HepG2 (cell line): ENCODE measurements around the gene PLVAP. TPM values are rescaled to one million over a fixed set of nuclear protein-coding genes. Genes with fewer than 3 reads are reported as not detected.

Experiments used
- AGO2 ChIP-seq: fragments of 200-400 bp; formaldehyde crosslinking; optimal IDR thresholded peaks from 2 replicates; pipeline ENCODE3; 2017; ENCODE audit warnings: mild to moderate bottlenecking, low read depth, low read length, moderate library complexity
- DPF2 ChIP-seq: sonication (generic); formaldehyde crosslinking; IDR thresholded peaks from 2 replicates; pipeline ENCODE4 v1.4.0; 2020; ENCODE audit warnings: mild to moderate bottlenecking, low read depth, missing genetic modification reagents, borderline replicate concordance
- FOSL2 ChIP-seq: sonication (generic); formaldehyde crosslinking; IDR thresholded peaks from 2 replicates; pipeline ENCODE4 v1.4.0; 2020; ENCODE audit warnings: missing genetic modification reagents
- GABPB1 ChIP-seq: IDR thresholded peaks from 2 replicates; pipeline ENCODE4 v1.6.1; 2016; ENCODE audit warnings: mild to moderate bottlenecking, missing genetic modification reagents, moderate library complexity, missing compliant biosample characterization
- HNRNPLL ChIP-seq: fragments of 200-400 bp; formaldehyde crosslinking; IDR thresholded peaks from 2 replicates; pipeline ENCODE4 v1.6.1; 2017; ENCODE audit warnings: mild to moderate bottlenecking, low read depth, low read length; ENCODE audit not compliant: poor library complexity, severe bottlenecking
- KDM2A ChIP-seq: sonication (generic); formaldehyde crosslinking; IDR thresholded peaks from 2 replicates; pipeline ENCODE4 v1.4.0; 2020; ENCODE audit warnings: low read depth, missing genetic modification reagents, borderline replicate concordance
- KMT2A ChIP-seq: sonication (generic); formaldehyde crosslinking; IDR thresholded peaks from 2 replicates; pipeline ENCODE4 v1.4.0; 2020; ENCODE audit warnings: missing genetic modification reagents
- LRRFIP1 ChIP-seq: sonication (generic); formaldehyde crosslinking; conservative IDR thresholded peaks from 2 replicates; pipeline ENCODE4 v1.4.0; 2020; ENCODE audit warnings: missing genetic modification reagents
- NFE2L1 ChIP-seq: sonication (generic); formaldehyde crosslinking; IDR thresholded peaks from 2 replicates; pipeline ENCODE4 v1.4.0; 2020; ENCODE audit warnings: missing genetic modification reagents, mild to moderate bottlenecking, borderline replicate concordance
- PRDM4 ChIP-seq: sonication (generic); formaldehyde crosslinking; IDR thresholded peaks from 2 replicates; pipeline ENCODE4 v1.9.0; 2021; ENCODE audit warnings: missing genetic modification reagents, borderline replicate concordance
- REL ChIP-seq: sonication (generic); formaldehyde crosslinking; conservative IDR thresholded peaks from 2 replicates; pipeline ENCODE4 v1.8.0; 2022; ENCODE audit warnings: mild to moderate bottlenecking, missing genetic modification reagents, moderate library complexity
- SUZ12 ChIP-seq: fragments of 150-350 bp; IDR thresholded peaks from 2 replicates; pipeline ENCODE4 v1.6.1; 2014; ENCODE audit warnings: low read depth, low read length
- TAF1 ChIP-seq: sonication (generic); formaldehyde crosslinking; IDR thresholded peaks from 2 replicates; pipeline ENCODE4 v1.4.0; 2020; ENCODE audit warnings: missing genetic modification reagents
- U2AF1 ChIP-seq: fragments of 200-400 bp; formaldehyde crosslinking; optimal IDR thresholded peaks from 2 replicates; pipeline ENCODE3; 2017; ENCODE audit warnings: mild to moderate bottlenecking, low read depth, low read length
- WIZ ChIP-seq: sonication (generic); formaldehyde crosslinking; IDR thresholded peaks from 2 replicates; pipeline ENCODE4 v1.5.1; 2020; ENCODE audit warnings: mild to moderate bottlenecking, missing genetic modification reagents
- ZFP37 ChIP-seq: sonication (generic); formaldehyde crosslinking; IDR thresholded peaks from 2 replicates; pipeline ENCODE4 v1.4.0; 2020; ENCODE audit warnings: missing genetic modification reagents, borderline replicate concordance
- ZFP41 ChIP-seq: sonication (generic); formaldehyde crosslinking; IDR thresholded peaks from 2 replicates; pipeline ENCODE4 v1.4.0; 2020; ENCODE audit warnings: mild to moderate bottlenecking, missing genetic modification reagents, borderline replicate concordance
- ZNF253 ChIP-seq: sonication (generic); formaldehyde crosslinking; IDR thresholded peaks from 2 replicates; pipeline ENCODE4 v1.8.0; 2022; ENCODE audit warnings: mild to moderate bottlenecking, missing genetic modification reagents, borderline replicate concordance
- ZNF296 ChIP-seq: sonication (generic); formaldehyde crosslinking; conservative IDR thresholded peaks from 2 replicates; pipeline ENCODE4 v1.5.0; 2020; ENCODE audit warnings: mild to moderate bottlenecking, missing genetic modification reagents
- ZNF350 ChIP-seq: sonication (generic); formaldehyde crosslinking; IDR thresholded peaks from 2 replicates; pipeline ENCODE4 v1.4.0; 2020; ENCODE audit warnings: mild to moderate bottlenecking, low read depth, missing genetic modification reagents, borderline replicate concordance
- ZNF431 ChIP-seq: sonication (generic); formaldehyde crosslinking; IDR thresholded peaks from 2 replicates; pipeline ENCODE4 v1.9.0; 2022; ENCODE audit warnings: missing genetic modification reagents, low read depth, mild to moderate bottlenecking, borderline replicate concordance
- ZNF616 ChIP-seq: sonication (generic); formaldehyde crosslinking; IDR thresholded peaks from 2 replicates; pipeline ENCODE4 v1.5.0; 2020; ENCODE audit warnings: low read depth, mild to moderate bottlenecking, missing genetic modification reagents
- polyA plus RNA-seq, 8 experiments: library from polyadenylated mRNA; depleted of rRNA in 3 of 8; stranded (reverse) in 7 of 8; unstranded in 1 of 8; fragments of >200 nt; fragmentation: Illumina TruSeq in 4 of 8; extraction: Trizol in 4 of 8; gene quantifications; 2 replicates each; pipeline versions ENCODE4 v1.2.1 to v1.2.3, GENCODE V29; 2011 to 2016; ENCODE audit warnings: low read depth in 4 of 8, missing spikeins in 1 of 8, mixed read lengths in 1 of 8; ENCODE audit not compliant: insufficient read depth in 1 of 8
- total RNA-seq, 5 experiments: library from RNA; depleted of rRNA; stranded (reverse); fragments of >200 nt; fragmentation: Illumina TruSeq; extraction: Trizol; gene quantifications; 2 replicates each; pipeline ENCODE4 v1.2.3, GENCODE V29; 2016; ENCODE audit warnings: low read depth in 1 of 5
- TF ChIP-seq, protein P1 (sequence below): sonication (generic); formaldehyde crosslinking; IDR thresholded peaks from 2 replicates; pipeline ENCODE4 v1.8.0; 2023; ENCODE audit warnings: mild to moderate bottlenecking, missing genetic modification reagents
- TF ChIP-seq, protein P2 (sequence below): sonication (generic); formaldehyde crosslinking; IDR thresholded peaks from 2 replicates; pipeline ENCODE4 v1.8.1; 2022; ENCODE audit warnings: mild to moderate bottlenecking, missing genetic modification reagents

PLVAP gene
- total and polyA plus RNA-seq, 2 of the 13 experiments (the other 11 are each of a cell fraction or from before 2014, with no cell fraction given): 0.26 TPM; not detected in 1

GRCh38 chr19:17424743-17425365 is 47.7 kb upstream of the PLVAP start (continued):
- TF ChIP-seq GABPB1 (CRISPR knock-in tag) (no peak), ZNF431 (CRISPR knock-in tag) (no peak), ZFP41 (no peak), PRDM4 (CRISPR knock-in tag) (no peak), ZNF616 (CRISPR knock-in tag) (no peak), WIZ (CRISPR knock-in tag) (no peak), HNRNPLL (peak; percentile 20), U2AF1 (no peak), ZFP37 (CRISPR knock-in tag) (no peak), ZNF253 (CRISPR knock-in tag) (no peak), ZNF350 (CRISPR knock-in tag) (no peak), NFE2L1 (CRISPR knock-in tag) (no peak), KMT2A (no peak), ZNF296 (CRISPR knock-in tag) (no peak), REL (CRISPR knock-in tag) (no peak), LRRFIP1 (no peak), AGO2 (peak; percentile 28), TAF1 (no peak), FOSL2 (CRISPR knock-in tag) (no peak), SUZ12 (no peak), DPF2 (CRISPR knock-in tag) (no peak), KDM2A (0 out of 2 replicates have a peak, but pooled peaks have one; percentile 48)
- TF ChIP-seq, protein P1, sequence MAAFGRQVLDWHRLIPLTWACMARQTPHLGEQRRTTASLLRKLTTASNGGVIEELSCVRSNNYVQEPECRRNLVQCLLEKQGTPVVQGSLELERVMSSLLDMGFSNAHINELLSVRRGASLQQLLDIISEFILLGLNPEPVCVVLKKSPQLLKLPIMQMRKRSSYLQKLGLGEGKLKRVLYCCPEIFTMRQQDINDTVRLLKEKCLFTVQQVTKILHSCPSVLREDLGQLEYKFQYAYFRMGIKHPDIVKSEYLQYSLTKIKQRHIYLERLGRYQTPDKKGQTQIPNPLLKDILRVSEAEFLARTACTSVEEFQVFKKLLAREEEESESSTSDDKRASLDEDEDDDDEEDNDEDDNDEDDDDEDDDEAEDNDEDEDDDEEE (CRISPR knock-in tag): no peak
- TF ChIP-seq, protein P2, sequence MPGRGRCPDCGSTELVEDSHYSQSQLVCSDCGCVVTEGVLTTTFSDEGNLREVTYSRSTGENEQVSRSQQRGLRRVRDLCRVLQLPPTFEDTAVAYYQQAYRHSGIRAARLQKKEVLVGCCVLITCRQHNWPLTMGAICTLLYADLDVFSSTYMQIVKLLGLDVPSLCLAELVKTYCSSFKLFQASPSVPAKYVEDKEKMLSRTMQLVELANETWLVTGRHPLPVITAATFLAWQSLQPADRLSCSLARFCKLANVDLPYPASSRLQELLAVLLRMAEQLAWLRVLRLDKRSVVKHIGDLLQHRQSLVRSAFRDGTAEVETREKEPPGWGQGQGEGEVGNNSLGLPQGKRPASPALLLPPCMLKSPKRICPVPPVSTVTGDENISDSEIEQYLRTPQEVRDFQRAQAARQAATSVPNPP (CRISPR knock-in tag): no peak
